Activated CD8-positive, alpha-beta memory T cell treated with anti-CD3 and anti-CD28 coated beads for 48 hours (primary cell): ENCODE measurements around the gene NCAPD2.
A peak's percentile ranks its signal among the peaks of the same experiment; 100 is the strongest.
"Not testable (repeated sequence)": the region's sequence is repeated elsewhere in the genome, so short reads cannot be mapped to it uniquely, and the experiment has no call there.

Experiments used
- DNase-seq, 3 experiments: peaks; one replicate each; pipeline ENCODE4 v3.0.0-alpha.2; 2020; ENCODE audit warnings: low read depth in 2 of 3, low spot score in 2 of 3

The NCAPD2 gene

GRCh38 chr12:6462234-6462995 lies 31.5 kb upstream of the NCAPD2 start:
- no peak for DNase-seq

DNA sequence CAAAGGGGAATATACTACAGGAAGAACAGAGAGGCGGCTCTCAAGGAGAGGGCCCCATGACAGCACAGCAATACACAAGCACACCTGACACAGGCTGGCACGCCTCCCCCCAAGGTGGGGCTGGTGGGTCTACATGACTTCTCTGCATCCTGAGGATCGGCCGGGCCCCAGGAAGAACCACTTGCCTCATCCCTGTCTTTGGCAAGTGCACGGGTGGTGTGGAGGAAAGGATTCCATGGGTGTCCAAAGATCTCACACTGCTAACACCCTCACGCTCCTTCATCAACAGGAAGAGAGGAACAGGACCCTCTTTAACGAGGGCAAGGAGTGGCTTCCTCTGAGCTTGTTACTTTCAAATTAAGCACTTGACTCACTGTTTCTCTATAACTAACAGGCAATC lies 30.7 kb upstream of the NCAPD2 start:
- no peak for DNase-seq

- DNase-seq = no peak
Observed at GRCh38 chr12:6463858-6464257, 30.0 kb upstream of the NCAPD2 start.

DNA sequence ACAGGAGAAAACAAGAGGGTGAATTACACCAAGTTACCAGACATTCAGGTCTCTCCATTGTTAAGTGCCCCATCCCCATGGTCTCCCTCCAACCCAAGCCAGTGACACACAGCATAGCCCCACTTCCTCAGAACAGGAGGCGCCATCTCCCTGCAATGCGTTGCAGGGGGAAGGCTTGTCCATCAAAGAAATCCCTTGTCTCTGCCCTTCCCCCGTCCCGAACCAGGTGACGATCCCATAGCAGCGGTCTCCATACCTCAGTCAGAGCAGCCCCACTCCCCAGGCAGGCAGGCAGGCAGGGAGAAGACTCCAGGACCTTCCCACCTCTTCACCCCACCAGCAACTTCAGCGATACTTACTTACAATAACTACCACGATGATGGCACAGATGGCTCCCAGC lies 29.4 kb upstream of the NCAPD2 start:
- DNase-seq = no peak

DNA sequence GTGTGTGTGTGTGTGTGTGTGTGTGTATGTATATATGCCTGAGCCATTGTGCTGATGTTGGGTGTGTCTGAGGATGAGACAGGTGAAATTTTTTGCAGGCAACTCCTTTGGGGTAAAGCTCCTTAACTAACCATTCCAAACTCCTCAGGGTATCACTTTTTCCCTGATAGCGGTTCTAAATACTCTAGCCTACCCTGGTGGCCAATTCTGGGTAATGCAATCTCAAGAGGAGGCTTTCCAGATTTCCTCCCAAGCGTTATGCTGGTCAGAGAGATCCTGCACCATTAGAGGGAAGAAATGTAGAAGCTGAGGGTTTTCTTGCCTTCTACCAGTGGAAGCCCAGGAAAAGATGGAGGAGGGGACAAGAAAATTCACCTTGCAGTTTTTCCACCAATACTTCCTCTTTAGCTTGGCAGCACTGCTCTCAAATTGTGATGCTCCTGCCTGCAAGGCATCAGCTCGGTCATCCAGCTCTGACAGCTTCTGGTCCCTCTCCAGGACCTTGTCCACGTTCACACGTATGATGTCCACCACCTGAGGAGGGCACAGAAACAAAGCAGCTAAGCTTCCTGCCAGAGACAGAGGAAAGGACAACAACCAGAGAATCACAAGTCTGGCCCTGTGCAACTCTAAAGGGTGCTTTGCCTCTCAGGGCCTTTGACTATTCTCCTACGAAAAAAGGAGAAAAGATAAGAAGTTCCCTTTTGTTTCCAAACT lies 28.3 kb upstream of the NCAPD2 start:
- no peak for DNase-seq

GRCh38 chr12:6466184-6466573 lies 27.7 kb upstream of the NCAPD2 start:
- no peak for DNase-seq

- DNase-seq = not testable (repeated sequence)
Observed at GRCh38 chr12:6466751-6467150, 27.2 kb upstream of the NCAPD2 start.

DNA sequence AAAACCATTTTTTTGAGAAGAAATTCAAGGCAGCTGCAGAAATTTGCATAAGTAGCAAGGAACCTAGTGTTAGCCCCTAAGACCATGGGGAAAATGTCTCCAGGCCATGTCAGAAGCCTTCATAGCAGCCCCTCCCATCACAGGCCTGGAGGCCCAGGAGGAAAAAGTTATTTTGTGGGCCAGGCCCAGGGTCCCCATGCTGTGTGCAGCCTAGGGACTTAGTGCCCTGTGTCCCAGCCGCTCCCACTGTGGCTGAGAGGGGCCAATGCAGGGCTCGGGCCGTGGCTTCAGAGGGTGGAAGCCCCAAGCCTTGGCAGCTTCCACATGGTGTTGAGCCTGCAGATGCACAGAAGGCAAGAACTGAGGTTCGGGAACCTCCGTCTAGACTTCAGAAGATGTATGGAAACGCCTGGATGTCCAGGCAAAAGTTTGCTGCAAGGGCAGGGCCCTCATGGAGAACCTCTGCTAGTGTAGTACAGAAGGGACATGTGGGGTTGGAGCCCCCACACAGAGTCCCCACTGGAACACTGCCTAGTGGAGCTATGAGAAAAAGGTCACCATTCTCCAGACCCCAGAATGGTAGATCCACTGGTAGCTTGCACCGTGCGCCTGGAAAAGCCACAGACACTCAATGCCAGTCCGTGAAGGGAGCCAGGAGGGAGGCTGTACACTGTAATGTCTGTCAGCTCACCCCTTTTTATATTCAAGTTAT lies 26.2 kb upstream of the NCAPD2 start:
- not testable (repeated sequence) for DNase-seq

GRCh38 chr12:6468283-6468575 lies 25.7 kb upstream of the NCAPD2 start:
- no peak for DNase-seq

DNA sequence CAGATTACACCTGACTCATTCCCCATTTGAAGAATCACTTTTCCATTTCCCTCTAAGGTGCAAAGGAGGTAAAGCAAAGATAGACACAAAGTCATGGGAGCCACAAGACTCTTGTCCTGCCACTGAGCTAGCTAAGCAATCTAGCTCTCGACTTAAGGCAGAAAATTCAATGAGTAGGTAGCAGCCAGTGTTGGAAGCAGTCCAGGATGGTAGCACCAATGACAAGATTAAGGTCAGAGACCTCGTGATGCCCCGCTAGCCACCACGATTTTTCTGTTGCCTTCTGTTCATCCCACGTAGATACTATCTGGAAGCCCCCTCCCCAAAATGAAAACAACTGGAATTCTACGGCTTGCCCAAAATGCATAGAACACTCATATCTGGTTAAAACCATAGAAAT lies 24.8 kb upstream of the NCAPD2 start:
- DNase-seq = no peak

DNA sequence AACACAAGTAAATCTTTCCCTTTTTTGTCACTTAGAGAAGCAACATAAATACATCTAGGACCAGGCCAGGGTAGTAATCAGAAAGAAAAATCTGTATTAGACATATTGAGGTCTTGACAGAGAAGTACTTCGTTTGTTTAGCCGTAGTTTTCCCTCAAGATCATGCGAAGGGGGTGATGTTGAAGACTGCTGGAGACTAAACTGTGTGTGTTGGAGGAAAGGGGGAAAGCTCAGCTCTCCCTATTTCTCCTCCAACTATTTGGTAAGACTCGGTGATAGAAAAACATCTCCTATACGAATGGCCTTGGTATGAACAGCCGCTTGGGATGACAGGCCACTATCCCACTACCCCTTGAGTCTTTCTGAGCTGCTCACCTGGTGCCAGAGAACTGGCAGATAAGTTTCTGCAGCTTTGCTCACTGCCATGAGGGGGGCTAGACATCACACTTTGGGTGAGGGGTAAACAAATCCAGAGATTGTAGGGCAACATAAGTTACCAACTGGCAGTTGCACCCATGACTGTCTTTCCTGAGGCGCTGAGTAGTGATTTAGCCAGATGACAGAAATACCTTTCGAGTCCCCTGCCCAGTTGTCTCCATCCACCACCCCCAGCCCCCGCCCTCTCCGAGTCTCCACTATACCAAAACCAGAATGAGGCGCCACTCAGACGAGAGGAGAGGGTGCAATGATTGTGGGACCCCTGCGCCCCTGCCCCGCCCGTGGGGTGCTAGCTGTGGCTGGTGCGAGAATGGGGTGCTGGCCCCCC lies 24.1 kb upstream of the NCAPD2 start:
- DNase-seq = no peak

DNA sequence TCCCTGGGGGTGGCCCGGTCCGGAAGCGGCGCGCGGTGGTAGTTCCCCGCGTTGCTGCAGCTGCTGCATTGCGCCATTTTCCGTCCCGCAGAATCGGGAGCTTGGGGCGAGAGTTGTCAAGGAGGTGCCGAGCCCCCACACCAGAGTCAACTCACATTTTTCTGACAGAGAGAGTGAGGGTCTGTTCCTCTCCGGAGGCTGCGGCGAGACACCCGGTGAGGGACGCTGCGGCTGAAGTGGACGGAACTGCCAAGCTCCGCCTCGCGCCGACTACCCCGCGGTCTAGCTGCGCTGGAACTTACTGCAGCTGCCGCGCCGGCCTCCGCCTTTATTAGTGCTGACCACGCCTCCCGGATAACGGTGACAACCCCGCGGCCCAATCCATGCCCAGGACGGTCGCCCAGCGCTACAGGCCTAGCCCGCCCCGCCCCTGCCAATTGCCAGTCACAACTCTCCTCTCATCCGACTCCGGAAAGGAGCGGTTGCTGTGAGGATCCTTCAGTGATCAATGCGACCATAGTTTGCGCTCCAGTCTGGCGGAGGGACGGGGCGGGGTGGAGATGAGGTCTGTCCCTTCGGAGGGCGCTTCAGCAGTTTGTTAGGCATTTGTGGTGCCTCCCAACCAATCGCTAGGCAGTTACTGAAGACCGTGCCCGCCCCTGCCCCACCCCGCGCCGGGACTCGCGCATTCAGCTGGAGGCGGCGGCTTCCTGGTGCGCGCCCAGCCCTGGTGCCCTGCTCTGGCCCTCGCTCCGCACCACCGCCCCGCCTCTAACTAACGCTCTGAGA lies 23.3 kb upstream of the NCAPD2 start, which contains the start of gene VAMP1:
Gene VAMP1, minus strand, starts transcription at position 303 of the 789 bp plus-strand sequence. Its CDS starts 146 bp downstream, at position 157.
- DNase-seq = peak; percentile 92 to 94 (median 94)

DNA sequence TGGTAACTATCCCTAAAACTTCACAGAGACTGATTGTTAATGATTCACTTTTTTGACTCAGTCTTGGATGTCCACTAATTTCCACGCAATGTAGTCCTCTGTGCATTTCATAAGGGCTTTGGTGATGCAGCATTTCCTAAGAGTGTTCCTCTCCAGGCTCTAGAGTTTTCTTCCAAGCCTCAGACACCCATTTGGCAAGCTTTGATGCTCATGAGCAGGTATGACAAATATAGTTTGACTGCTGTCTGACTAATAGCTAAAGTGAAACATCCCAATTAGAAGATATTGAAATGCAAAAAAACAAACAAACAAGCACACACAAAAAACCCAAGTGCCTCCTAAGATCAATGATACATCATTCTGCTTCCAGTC lies 21.9 kb upstream of the NCAPD2 start:
- no peak for DNase-seq

DNA sequence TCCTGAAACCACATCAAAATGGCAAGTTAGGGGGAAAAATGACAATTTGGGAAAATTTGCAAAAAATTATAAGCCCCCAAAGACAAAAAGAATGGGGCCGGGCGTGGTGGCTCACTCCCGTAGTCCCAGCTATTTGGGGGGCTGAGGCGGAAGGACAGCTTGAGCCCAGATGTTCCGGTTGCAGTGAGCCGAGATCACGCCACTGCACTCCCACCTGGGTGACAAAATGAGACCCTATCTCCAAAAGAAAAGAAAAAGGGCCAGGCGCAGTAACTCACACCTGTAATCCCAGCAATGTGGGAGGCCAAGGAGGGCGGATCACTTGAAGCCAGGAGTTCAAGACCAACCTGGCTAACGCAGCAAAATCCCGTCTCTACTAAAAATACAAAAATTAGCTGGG lies 21.4 kb upstream of the NCAPD2 start:
- DNase-seq = no peak

- DNase-seq = not testable (repeated sequence)
Observed at GRCh38 chr12:6475233-6475975, 18.5 kb upstream of the NCAPD2 start.

- no peak for DNase-seq
Observed at GRCh38 chr12:6476489-6476888, 17.4 kb upstream of the NCAPD2 start.

DNA sequence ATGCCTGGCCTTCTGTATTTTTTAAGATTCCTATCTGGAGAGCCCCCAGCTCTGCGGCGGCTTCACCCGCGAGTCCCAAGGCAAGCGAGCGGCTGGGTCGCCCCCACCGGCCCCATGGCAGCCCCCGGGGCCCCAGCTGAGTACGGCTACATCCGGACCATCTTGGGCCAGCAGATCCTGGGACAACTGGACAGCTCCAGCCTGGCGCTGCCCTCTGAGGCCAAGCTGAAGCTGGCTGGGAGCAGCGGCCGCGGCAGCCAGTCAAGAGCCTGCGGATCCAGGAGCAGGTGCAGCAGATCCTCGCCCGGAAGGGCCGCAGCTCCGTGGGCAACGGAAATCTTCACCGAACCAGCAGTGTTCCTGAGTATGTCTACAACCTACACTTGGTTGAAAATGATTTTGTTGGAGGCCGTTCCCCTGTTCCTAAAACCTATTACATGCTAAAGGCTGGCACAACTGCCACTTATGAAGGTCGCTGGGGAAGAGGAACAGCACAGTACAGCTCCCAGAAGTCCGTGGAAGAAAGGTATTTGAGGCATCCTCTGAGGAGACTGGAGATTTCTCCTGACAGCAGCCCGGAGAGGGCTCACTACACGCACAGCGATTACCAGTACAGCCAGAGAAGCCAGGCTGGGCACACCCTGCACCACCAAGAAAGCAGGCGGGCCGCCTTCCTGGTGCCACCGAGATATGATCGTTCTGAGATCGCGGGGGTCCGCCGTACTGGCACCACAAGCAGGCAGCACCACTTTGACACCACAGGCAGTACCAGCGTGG lies 16.1 kb upstream of the NCAPD2 start:
- not testable (repeated sequence) for DNase-seq

DNA sequence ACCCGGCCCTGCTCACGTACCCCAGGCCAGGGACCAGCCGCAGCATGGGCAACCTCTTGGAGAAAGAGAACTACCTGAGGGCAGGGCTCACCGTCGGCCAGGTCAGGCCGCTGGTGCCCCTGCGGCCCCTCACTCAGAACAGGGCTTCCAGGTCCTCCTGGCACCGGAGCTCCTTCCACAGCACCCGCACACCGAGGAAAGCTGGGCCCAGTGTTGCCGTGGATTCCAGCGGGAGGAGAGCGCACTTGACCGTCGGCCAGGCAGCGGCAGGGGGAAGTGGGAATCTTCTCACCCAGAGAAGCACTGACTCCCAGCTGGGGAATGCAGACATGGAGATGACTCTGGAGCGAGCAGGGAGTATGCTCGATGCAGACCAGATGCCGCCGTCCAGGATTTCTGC lies 15.5 kb upstream of the NCAPD2 start:
- DNase-seq = no peak

- no peak for DNase-seq
Observed at GRCh38 chr12:6488240-6488639, 5.7 kb upstream of the NCAPD2 start.
